SU-DHL-6 (cell line): ENCODE results near the gene PREX1.

Experiments
- EZH2phosphoT487 ChIP-seq: fragments of 200-600 bp; sonication (generic), shearing (Covaris generic); conservative IDR thresholded peaks from 2 replicates; pipeline ENCODE4 v1.6.1; 2018; ENCODE audit warnings: mild to moderate bottlenecking, antibody characterized with exemption, low read length, moderate library complexity, mixed read lengths
- TF ChIP-seq, protein P1 (sequence below): fragments of 200-600 bp; sonication (generic); IDR thresholded peaks from one replicate; pipeline ENCODE4 v1.5.1; 2017; ENCODE audit warnings: antibody characterized with exemption, mild to moderate bottlenecking, low read length, moderate library complexity; ENCODE audit not compliant: insufficient read depth, poor library complexity, severe bottlenecking

DNA sequence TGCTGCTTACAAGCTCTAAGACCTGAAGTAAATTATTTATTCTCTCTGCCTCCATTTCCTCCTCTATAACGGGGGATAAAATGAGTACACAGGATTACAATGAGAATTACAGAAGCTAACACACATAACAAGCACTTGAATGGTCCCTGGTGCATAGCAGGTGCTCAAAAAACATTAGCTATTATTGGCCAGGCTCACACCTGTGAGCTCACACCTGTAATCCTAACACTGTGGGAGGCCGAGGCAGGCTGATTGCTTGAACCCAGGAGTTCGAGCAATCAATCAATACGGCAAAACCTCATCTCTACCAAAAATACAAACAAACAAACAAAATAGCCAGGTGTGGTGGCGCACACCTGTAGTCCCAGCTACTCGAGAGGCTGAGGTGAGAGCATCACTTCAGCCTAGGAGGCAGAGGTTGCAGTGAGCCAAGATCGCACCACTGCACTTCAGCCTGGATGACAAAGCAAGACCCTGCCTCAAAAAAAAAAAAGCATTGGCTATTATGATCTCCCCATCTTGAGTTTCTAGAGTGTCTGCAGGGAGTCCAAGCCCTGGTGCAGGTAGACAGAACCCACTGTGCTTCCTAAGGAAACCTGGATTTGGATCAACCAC is 68.1 kb downstream of the PREX1 start:
- TF ChIP-seq, protein P1, sequence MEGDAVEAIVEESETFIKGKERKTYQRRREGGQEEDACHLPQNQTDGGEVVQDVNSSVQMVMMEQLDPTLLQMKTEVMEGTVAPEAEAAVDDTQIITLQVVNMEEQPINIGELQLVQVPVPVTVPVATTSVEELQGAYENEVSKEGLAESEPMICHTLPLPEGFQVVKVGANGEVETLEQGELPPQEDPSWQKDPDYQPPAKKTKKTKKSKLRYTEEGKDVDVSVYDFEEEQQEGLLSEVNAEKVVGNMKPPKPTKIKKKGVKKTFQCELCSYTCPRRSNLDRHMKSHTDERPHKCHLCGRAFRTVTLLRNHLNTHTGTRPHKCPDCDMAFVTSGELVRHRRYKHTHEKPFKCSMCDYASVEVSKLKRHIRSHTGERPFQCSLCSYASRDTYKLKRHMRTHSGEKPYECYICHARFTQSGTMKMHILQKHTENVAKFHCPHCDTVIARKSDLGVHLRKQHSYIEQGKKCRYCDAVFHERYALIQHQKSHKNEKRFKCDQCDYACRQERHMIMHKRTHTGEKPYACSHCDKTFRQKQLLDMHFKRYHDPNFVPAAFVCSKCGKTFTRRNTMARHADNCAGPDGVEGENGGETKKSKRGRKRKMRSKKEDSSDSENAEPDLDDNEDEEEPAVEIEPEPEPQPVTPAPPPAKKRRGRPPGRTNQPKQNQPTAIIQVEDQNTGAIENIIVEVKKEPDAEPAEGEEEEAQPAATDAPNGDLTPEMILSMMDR, result no peak
- no peak for TF ChIP-seq EZH2phosphoT487
